ENCODE measurements around the gene PTPRM. TPM values are rescaled to one million over a fixed set of nuclear protein-coding genes. Genes with fewer than 3 reads are reported as not detected.

Gene PTPRM
- total and polyA plus RNA-seq, 2 experiments from 2014 or later, result 1.6 to 5.3 TPM

DNA sequence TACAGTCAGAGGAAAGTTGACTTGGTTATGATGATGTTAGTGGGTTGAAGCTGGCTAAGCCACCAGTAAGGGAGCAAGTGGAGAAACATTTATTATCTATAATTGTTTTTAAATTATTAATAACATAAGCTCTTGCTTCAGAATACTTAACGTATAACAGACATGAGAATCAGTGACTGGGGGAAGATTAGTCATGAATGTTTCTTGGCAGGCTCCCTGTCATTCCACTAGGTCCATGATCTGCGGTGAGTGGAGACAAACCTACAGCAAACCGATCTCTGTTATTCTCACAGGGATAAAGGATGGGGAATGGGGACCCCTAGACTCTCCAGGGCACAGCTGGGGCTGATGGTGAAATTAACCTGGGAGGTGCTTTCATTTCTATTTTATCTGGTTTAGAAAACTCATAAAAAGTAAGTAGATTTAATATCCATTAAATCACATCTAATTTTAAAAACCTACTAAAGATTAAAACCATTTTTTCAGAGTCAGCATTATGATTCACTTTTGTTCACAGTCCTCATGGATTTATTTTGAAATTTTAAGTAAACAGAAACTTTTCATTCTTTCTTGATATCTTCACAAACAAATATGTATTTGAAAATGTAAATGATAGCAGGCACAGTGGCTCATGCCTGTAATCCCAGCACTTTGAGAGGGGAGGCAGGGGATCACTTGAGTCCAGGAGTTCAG, 420.3 kb downstream of the PTPRM start (continued):
- TF ChIP-seq, protein P1, sequence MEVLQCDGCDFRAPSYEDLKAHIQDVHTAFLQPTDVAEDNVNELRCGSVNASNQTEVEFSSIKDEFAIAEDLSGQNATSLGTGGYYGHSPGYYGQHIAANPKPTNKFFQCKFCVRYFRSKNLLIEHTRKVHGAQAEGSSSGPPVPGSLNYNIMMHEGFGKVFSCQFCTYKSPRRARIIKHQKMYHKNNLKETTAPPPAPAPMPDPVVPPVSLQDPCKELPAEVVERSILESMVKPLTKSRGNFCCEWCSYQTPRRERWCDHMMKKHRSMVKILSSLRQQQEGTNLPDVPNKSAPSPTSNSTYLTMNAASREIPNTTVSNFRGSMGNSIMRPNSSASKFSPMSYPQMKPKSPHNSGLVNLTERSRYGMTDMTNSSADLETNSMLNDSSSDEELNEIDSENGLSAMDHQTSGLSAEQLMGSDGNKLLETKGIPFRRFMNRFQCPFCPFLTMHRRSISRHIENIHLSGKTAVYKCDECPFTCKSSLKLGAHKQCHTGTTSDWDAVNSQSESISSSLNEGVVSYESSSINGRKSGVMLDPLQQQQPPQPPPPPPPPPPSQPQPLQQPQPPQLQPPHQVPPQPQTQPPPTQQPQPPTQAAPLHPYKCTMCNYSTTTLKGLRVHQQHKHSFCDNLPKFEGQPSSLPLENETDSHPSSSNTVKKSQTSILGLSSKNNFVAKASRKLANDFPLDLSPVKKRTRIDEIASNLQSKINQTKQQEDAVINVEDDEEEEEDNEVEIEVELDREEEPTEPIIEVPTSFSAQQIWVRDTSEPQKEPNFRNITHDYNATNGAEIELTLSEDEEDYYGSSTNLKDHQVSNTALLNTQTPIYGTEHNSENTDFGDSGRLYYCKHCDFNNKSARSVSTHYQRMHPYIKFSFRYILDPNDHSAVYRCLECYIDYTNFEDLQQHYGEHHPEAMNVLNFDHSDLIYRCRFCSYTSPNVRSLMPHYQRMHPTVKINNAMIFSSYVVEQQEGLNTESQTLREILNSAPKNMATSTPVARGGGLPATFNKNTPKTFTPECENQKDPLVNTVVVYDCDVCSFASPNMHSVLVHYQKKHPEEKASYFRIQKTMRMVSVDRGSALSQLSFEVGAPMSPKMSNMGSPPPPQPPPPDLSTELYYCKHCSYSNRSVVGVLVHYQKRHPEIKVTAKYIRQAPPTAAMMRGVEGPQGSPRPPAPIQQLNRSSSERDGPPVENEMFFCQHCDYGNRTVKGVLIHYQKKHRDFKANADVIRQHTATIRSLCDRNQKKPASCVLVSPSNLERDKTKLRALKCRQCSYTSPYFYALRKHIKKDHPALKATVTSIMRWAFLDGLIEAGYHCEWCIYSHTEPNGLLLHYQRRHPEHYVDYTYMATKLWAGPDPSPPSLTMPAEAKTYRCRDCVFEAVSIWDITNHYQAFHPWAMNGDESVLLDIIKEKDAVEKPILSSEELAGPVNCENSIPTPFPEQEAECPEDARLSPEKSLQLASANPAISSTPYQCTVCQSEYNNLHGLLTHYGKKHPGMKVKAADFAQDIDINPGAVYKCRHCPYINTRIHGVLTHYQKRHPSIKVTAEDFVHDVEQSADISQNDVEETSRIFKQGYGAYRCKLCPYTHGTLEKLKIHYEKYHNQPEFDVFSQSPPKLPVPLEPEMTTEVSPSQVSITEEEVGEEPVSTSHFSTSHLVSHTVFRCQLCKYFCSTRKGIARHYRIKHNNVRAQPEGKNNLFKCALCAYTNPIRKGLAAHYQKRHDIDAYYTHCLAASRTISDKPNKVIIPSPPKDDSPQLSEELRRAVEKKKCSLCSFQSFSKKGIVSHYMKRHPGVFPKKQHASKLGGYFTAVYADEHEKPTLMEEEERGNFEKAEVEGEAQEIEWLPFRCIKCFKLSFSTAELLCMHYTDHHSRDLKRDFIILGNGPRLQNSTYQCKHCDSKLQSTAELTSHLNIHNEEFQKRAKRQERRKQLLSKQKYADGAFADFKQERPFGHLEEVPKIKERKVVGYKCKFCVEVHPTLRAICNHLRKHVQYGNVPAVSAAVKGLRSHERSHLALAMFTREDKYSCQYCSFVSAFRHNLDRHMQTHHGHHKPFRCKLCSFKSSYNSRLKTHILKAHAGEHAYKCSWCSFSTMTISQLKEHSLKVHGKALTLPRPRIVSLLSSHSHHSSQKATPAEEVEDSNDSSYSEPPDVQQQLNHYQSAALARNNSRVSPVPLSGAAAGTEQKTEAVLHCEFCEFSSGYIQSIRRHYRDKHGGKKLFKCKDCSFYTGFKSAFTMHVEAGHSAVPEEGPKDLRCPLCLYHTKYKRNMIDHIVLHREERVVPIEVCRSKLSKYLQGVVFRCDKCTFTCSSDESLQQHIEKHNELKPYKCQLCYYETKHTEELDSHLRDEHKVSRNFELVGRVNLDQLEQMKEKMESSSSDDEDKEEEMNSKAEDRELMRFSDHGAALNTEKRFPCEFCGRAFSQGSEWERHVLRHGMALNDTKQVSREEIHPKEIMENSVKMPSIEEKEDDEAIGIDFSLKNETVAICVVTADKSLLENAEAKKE (CRISPR knock-in tag; IDR thresholded peaks at IDR 0.05), result no peak
- TF ChIP-seq EZH2phosphoT487 (IDR thresholded peaks at IDR 0.05; ENCODE audit: unreplicated experiment), result no peak

DNA sequence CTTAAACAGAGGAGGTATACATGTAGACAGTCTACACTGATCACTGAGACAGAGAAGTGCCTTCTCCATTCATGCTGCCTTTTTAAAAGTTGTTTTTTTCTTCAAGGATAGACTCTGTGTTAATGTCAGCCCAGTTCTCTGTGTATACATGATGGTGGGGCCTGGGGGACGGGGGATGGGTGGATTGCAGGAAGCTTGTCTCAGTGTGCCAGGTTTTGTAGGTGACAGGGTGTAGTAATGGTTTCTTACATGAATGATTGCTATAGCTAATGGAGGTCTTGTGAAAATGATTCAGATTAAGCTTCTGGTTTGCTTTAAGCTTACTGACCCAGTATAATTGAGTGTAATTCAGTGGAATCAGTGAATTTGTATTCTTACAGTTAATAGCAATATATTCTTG, 423.6 kb downstream of the PTPRM start:
- H4K20me1 ChIP-seq (replicated peaks; ENCODE audit: insufficient read depth), result no peaks in the 10 kb centered on the region
- ATAC-seq (no peak), DNase-seq (ENCODE audit: low spot score) (no peak)
- no peak overlapping the region for H3K27ac Mint-ChIP-seq
- H3K36me3 Mint-ChIP-seq (ENCODE audit: low read depth), result no peaks in the 10 kb centered on the region; the same call in 2 of the 3 replicates
- no peak overlapping the region for H2AFZ ChIP-seq
- H3F3A ChIP-seq (replicated peaks; ENCODE audit: low read depth), result no peaks in the 10 kb centered on the region
- no peaks in the 10 kb centered on the region for H3K27me3 ChIP-seq (ENCODE audit: insufficient read depth)
- no peaks in the 10 kb centered on the region for H3K27me3 Mint-ChIP-seq (ENCODE audit: insufficient read depth, low read depth, poor library complexity)
- no peaks in the 10 kb centered on the region for H3K4me1 ChIP-seq (ENCODE audit: insufficient read depth)
- no peaks in the 10 kb centered on the region; the same call in 2 of the 3 replicates for H3K9me3 Mint-ChIP-seq
- no peak overlapping the region for H3K4me3 ChIP-seq
- H3K4me1 Mint-ChIP-seq, result no peaks in the 10 kb centered on the region
- no peak overlapping the region for H3K27ac ChIP-seq (ENCODE audit: low read depth)
- H3K9me2 ChIP-seq (ENCODE audit: insufficient read depth), result no peaks in the 10 kb centered on the region
- no peaks in the 10 kb centered on the region for H3K79me2 ChIP-seq (replicated peaks; ENCODE audit: insufficient read depth)
- no peaks in the 10 kb centered on the region for H3K36me3 ChIP-seq (ENCODE audit: insufficient read depth)
- H3K4me3 Mint-ChIP-seq, result no peak overlapping the region
- no peak overlapping the region for H3K4me2 ChIP-seq
- TF ChIP-seq, protein P2, sequence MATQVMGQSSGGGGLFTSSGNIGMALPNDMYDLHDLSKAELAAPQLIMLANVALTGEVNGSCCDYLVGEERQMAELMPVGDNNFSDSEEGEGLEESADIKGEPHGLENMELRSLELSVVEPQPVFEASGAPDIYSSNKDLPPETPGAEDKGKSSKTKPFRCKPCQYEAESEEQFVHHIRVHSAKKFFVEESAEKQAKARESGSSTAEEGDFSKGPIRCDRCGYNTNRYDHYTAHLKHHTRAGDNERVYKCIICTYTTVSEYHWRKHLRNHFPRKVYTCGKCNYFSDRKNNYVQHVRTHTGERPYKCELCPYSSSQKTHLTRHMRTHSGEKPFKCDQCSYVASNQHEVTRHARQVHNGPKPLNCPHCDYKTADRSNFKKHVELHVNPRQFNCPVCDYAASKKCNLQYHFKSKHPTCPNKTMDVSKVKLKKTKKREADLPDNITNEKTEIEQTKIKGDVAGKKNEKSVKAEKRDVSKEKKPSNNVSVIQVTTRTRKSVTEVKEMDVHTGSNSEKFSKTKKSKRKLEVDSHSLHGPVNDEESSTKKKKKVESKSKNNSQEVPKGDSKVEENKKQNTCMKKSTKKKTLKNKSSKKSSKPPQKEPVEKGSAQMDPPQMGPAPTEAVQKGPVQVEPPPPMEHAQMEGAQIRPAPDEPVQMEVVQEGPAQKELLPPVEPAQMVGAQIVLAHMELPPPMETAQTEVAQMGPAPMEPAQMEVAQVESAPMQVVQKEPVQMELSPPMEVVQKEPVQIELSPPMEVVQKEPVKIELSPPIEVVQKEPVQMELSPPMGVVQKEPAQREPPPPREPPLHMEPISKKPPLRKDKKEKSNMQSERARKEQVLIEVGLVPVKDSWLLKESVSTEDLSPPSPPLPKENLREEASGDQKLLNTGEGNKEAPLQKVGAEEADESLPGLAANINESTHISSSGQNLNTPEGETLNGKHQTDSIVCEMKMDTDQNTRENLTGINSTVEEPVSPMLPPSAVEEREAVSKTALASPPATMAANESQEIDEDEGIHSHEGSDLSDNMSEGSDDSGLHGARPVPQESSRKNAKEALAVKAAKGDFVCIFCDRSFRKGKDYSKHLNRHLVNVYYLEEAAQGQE (IDR thresholded peaks at IDR 0.05; ENCODE audit: unreplicated experiment), result no peak
- TF ChIP-seq EZH2 (IDR thresholded peaks at IDR 0.05; ENCODE audit: low read depth, unreplicated experiment), result no peak
- TF ChIP-seq, protein P1 (CRISPR knock-in tag; IDR thresholded peaks at IDR 0.05), result no peak
